GM19025 (cell line): ENCODE data around the gene EVX2.

Experiments
- ATAC-seq: cut with Tn5 transposase; IDR thresholded peaks from one replicate; pipeline ENCODE4 v1.9.1; 2021; ENCODE audit warnings: mild to moderate bottlenecking, low read depth, moderate library complexity; ENCODE audit not compliant: unreplicated experiment

The EVX2 gene

GRCh38 chr2:176071330-176072291 lies 12.2 kb downstream of the EVX2 start:
- ATAC-seq, result no peak

- ATAC-seq, result no peak
These were observed 15.3 kb downstream of the EVX2 start for GRCh38 chr2:176068419-176068832.

GRCh38 chr2:176067589-176068418 lies 16.0 kb downstream of the EVX2 start:
- ATAC-seq, result no peak

GRCh38 chr2:176066645-176067588 lies 16.8 kb downstream of the EVX2 start:
- no peak for ATAC-seq

GRCh38 chr2:176063958-176064357 lies 19.8 kb downstream of the EVX2 start:
- no peak for ATAC-seq

- ATAC-seq, result no peak
These were observed 27.4 kb downstream of the EVX2 start for GRCh38 chr2:176056406-176056805.

- ATAC-seq, result no peak
These were observed 44.4 kb downstream of the EVX2 start for GRCh38 chr2:176039375-176039774.

GRCh38 chr2:176038694-176039093 lies 45.1 kb downstream of the EVX2 start:
- ATAC-seq, result no peak

- no peak for ATAC-seq
These were observed 48.6 kb downstream of the EVX2 start for GRCh38 chr2:176035013-176035691.

GRCh38 chr2:176027806-176028205 lies 56.0 kb downstream of the EVX2 start:
- no peak for ATAC-seq
